GM23338 (cell line): ENCODE results near the gene SLC25A22. TPM values are rescaled to one million over a fixed set of nuclear protein-coding genes. Genes with fewer than 3 reads are reported as not detected.

ENCODE experiments used
- ATAC-seq: fragments of 200-7000 bp; cut with Tn5 transposase; 3 replicates; pipeline ENCODE4 v1.9.1; 2020
- DNase-seq: peaks from one replicate; pipeline ENCODE4 v3.0.0-alpha.2; 2015; ENCODE audit warnings: low spot score
- H2AFZ ChIP-seq: fragments of 200-600 bp; sonication (generic); 2 replicates; pipeline ENCODE4 v1.8.0; 2016; ENCODE audit warnings: antibody characterized with exemption, mild to moderate bottlenecking, moderate library complexity
- H3F3A ChIP-seq: fragments of 200-600 bp; sonication (generic); replicated peaks from 2 replicates; pipeline ENCODE4 v1.8.0; 2017; ENCODE audit warnings: antibody characterized with exemption, mixed run types, low read depth
- H3K27ac ChIP-seq: fragments of 200-600 bp; sonication (generic); 2 replicates; pipeline ENCODE4 v1.6.1; 2016; ENCODE audit warnings: low read depth
- H3K27me3 ChIP-seq: fragments of 200-600 bp; sonication (generic); 2 replicates; pipeline ENCODE4 v1.8.0; 2016; ENCODE audit warnings: mild to moderate bottlenecking, mixed run types, moderate library complexity; ENCODE audit not compliant: insufficient read depth
- H3K36me3 ChIP-seq: fragments of 200-600 bp; sonication (generic); 2 replicates; pipeline ENCODE4 v1.8.0; 2016; ENCODE audit warnings: mild to moderate bottlenecking; ENCODE audit not compliant: insufficient read depth
- H3K4me1 ChIP-seq: fragments of 200-600 bp; sonication (generic); 2 replicates; pipeline ENCODE4 v1.8.0; 2016; ENCODE audit warnings: mild to moderate bottlenecking, moderate library complexity; ENCODE audit not compliant: insufficient read depth
- H3K4me2 ChIP-seq: fragments of 200-600 bp; sonication (generic); 2 replicates; pipeline ENCODE4 v1.7.1; 2017; ENCODE audit warnings: mixed run types
- H3K4me3 ChIP-seq: fragments of 200-600 bp; sonication (generic); 2 replicates; pipeline ENCODE4 v1.6.1; 2016; ENCODE audit warnings: mixed run types
- H3K79me2 ChIP-seq: fragments of 200-600 bp; sonication (generic); replicated peaks from 2 replicates; pipeline ENCODE4 v1.8.0; 2017; ENCODE audit warnings: mild to moderate bottlenecking; ENCODE audit not compliant: insufficient read depth
- H3K9me2 ChIP-seq: fragments of 200-600 bp; sonication (generic); 2 replicates; pipeline ENCODE4 v1.8.0; 2017; ENCODE audit not compliant: insufficient read depth
- H4K20me1 ChIP-seq: fragments of 200-600 bp; sonication (generic); replicated peaks from 2 replicates; pipeline ENCODE4 v1.8.0; 2017; ENCODE audit warnings: mild to moderate bottlenecking; ENCODE audit not compliant: insufficient read depth
- H3K27ac Mint-ChIP-seq: 2 replicates; pipeline ENCODE4 v1.8.0; 2020; ENCODE audit warnings: inconsistent platforms, mild to moderate bottlenecking, moderate library complexity, mixed read lengths
- H3K27me3 Mint-ChIP-seq: 3 replicates; pipeline ENCODE4 v1.8.0; 2022; ENCODE audit warnings: low read depth, mild to moderate bottlenecking, moderate library complexity, mixed read lengths, inconsistent platforms; ENCODE audit not compliant: insufficient read depth, poor library complexity
- H3K36me3 Mint-ChIP-seq: 3 replicates; pipeline ENCODE4 v1.8.0; 2021; ENCODE audit warnings: low read depth, mild to moderate bottlenecking, inconsistent platforms, moderate library complexity, mixed read lengths
- H3K4me1 Mint-ChIP-seq: 3 replicates; pipeline ENCODE4 v1.8.0; 2020; ENCODE audit warnings: mild to moderate bottlenecking, inconsistent platforms, mixed read lengths
- H3K4me3 Mint-ChIP-seq: 3 replicates; pipeline ENCODE4 v1.8.0; 2021; ENCODE audit warnings: moderate library complexity, mild to moderate bottlenecking, inconsistent platforms, mixed read lengths
- H3K9me3 Mint-ChIP-seq: 3 replicates; pipeline ENCODE4 v1.8.0; 2020; ENCODE audit warnings: moderate library complexity, mild to moderate bottlenecking, inconsistent platforms, mixed read lengths
- CREB1 ChIP-seq: fragments of 250-450 bp; sonication (Bioruptor Pico); IDR thresholded peaks from 2 replicates; pipeline ENCODE4 v1.5.0; 2020; ENCODE audit warnings: low read depth, mild to moderate bottlenecking, moderate library complexity
- EZH2 ChIP-seq: fragments of 200-600 bp; sonication (generic); IDR thresholded peaks from one replicate; pipeline ENCODE4 v1.8.0; 2017; ENCODE audit warnings: antibody characterized with exemption, mild to moderate bottlenecking, low read depth; ENCODE audit not compliant: unreplicated experiment
- EZH2phosphoT487 ChIP-seq: fragments of 200-600 bp; sonication (generic); IDR thresholded peaks from one replicate; pipeline ENCODE4 v1.8.1; 2018; ENCODE audit warnings: antibody characterized with exemption; ENCODE audit not compliant: unreplicated experiment
- JUNB ChIP-seq: IDR thresholded peaks from one replicate; pipeline ENCODE4 v1.6.1; 2016; ENCODE audit warnings: antibody characterized with exemption; ENCODE audit not compliant: unreplicated experiment
- NANOG ChIP-seq: IDR thresholded peaks from 2 replicates; pipeline ENCODE4 v1.6.1; 2016; ENCODE audit warnings: antibody characterized with exemption, borderline replicate concordance
- STAT1 ChIP-seq: IDR thresholded peaks from one replicate; pipeline ENCODE4 v1.6.1; 2016; ENCODE audit warnings: antibody characterized with exemption; ENCODE audit not compliant: unreplicated experiment
- ZNF114 ChIP-seq: fragments of 250-450 bp; sonication (Bioruptor Pico); IDR thresholded peaks from 2 replicates; pipeline ENCODE4 v1.5.0; 2020; ENCODE audit warnings: mild to moderate bottlenecking, moderate library complexity
- ZNF331 ChIP-seq: fragments of 250-450 bp; sonication (Bioruptor Pico); IDR thresholded peaks from 2 replicates; pipeline ENCODE4 v1.5.0; 2020; ENCODE audit warnings: low read depth, mild to moderate bottlenecking, moderate library complexity
- polyA plus RNA-seq: library from polyadenylated mRNA; unstranded; fragments of >200 nt; fragmentation: Nextera tagmentation; extraction: Ambion mirVana; gene quantifications from 2 replicates; pipeline ENCODE4 v1.2.1, GENCODE V29; 2016
- total RNA-seq: library from RNA; depleted of rRNA; stranded (reverse); fragments of >200 nt; shearing (Covaris generic); gene quantifications from 2 replicates; pipeline ENCODE4 v1.2.3, GENCODE V29; 2014
- TF ChIP-seq, protein P1 (sequence below): IDR thresholded peaks from 2 replicates; pipeline ENCODE4 v1.6.1; 2016; ENCODE audit warnings: antibody characterized with exemption
- TF ChIP-seq, protein P2 (sequence below), 2 experiments: fragments of 200-600 bp in 1 of 2; sonication (generic) in 1 of 2; conservative IDR thresholded peaks; 2 replicates each; pipeline versions ENCODE4 v1.5.1 to v1.6.1; 2016 to 2017; ENCODE audit warnings: antibody characterized with exemption in 2 of 2, low read depth in 2 of 2, mild to moderate bottlenecking in 2 of 2, moderate library complexity in 1 of 2
- TF ChIP-seq, protein P3 (sequence below): fragments of 250-450 bp; sonication (Bioruptor Pico); IDR thresholded peaks from 2 replicates; pipeline ENCODE4 v1.5.0; 2020; ENCODE audit warnings: mild to moderate bottlenecking, moderate library complexity

The SLC25A22 gene
- total and polyA plus RNA-seq, 2 experiments from 2014 or later = 21.0 to 46.4 TPM

DNA sequence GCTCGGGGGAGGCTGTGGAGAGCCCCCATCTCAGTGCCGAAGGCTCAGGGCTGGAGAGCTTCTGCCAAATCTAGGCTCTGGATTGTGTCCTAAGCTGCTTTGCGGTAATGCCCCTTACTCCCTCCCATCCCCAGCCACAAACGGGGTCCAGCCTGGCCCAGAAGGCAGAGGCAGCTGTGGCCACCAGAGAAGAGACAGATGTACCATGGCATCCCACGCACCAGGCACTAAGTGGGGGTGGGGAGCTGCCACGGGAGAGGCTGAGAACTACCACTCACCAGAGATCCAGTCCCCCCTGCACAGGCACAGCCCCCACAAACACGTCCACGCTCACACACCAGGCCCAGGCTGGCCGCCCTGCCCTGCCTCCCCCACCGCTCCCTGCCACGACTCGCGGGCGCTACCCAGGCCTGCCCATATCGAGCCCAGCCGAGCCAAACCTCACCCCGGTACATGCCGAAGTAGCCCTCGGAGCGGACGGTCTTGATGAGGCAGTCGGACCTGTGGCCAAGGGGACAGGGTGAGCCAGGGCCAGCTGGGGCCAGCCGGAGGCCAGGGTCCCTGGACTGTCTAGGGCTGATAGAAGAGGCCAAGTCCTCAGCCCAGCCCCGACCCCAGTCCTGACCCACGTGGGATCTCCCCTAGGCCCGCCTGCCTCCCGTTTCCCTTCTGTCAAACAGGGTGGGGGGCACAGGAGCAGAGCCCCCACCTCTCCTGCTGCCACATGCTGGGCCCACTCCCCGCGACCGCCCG is 3.9 kb downstream of the SLC25A22 start:
- H3K36me3 ChIP-seq = no peaks in the 10 kb centered on the region
- peaks cover 26% of the 10 kb centered on the region for H3K4me1 Mint-ChIP-seq
- H3K36me3 Mint-ChIP-seq = peaks cover 6% of the 10 kb centered on the region; the same call in 1 of the 3 replicates
- H3K4me3 Mint-ChIP-seq = no peak overlapping the region
- H3K4me1 ChIP-seq = peaks cover 22% of the 10 kb centered on the region; the same call in 1 of the 2 replicates
- H3K9me3 Mint-ChIP-seq = no peaks in the 10 kb centered on the region
- no peaks in the 10 kb centered on the region for H3K9me2 ChIP-seq
- H3K4me3 ChIP-seq = no peak overlapping the region
- peaks cover 3% of the 10 kb centered on the region; the same call in 1 of the 2 replicates for H4K20me1 ChIP-seq
- DNase-seq (no peak), ATAC-seq (no peak)
- H3K4me2 ChIP-seq = no peak overlapping the region
- H3K27ac ChIP-seq = peak overlapping the region; percentile 50; the same call in 1 of the 2 replicates
- H3F3A ChIP-seq = peaks cover 24% of the 10 kb centered on the region
- H3K27ac Mint-ChIP-seq = no peak overlapping the region
- TF ChIP-seq EZH2phosphoT487 (no peak), ZNF114 (CRISPR knock-in tag) (no peak)
- H3K79me2 ChIP-seq = no peaks in the 10 kb centered on the region; the same call in 1 of the 2 replicates
- peaks cover 12% of the 10 kb centered on the region for H3K27me3 Mint-ChIP-seq
- H2AFZ ChIP-seq = no peak overlapping the region
- no peaks in the 10 kb centered on the region for H3K27me3 ChIP-seq

DNA sequence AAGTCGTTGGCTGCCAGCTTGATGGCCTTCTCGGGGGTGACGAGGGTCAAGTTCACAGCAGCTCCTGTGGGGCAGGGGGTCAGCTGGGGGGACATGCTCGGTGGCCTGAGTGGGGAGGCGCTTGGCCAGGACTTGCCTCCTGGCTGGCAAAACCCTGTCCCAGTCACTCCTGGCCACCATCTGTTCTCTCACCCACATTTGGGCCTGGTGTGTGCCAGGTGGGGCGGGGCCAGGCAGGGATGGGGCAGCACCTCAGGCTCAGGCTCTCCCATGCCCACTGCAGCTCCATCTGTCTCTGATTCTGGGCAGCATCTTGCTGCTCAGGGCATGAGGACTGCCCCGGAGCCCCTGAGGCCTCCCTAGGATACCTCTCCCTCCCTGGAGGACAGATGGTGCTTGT is 4.5 kb downstream of the SLC25A22 start:
- Histone ChIP-seq H3K79me2 (no peaks in the 10 kb centered on the region; the same call in 1 of the 2 replicates), H4K20me1 (peaks cover 3% of the 10 kb centered on the region; the same call in 1 of the 2 replicates), H3K4me1 (peaks cover 23% of the 10 kb centered on the region; the same call in 1 of the 2 replicates), H3K27ac (no peak overlapping the region), H3K4me2 (no peak overlapping the region), H3K4me3 (no peak overlapping the region), H2AFZ (no peak overlapping the region), H3K9me2 (no peaks in the 10 kb centered on the region), H3K36me3 (no peaks in the 10 kb centered on the region), H3F3A (peaks cover 19% of the 10 kb centered on the region), H3K27me3 (no peaks in the 10 kb centered on the region)
- Mint-ChIP-seq H3K4me3 (no peak overlapping the region), H3K9me3 (no peaks in the 10 kb centered on the region), H3K4me1 (peaks cover 29% of the 10 kb centered on the region), H3K27ac (no peak overlapping the region), H3K36me3 (peaks cover 6% of the 10 kb centered on the region; the same call in 1 of the 3 replicates), H3K27me3 (peaks cover 15% of the 10 kb centered on the region)
- ATAC-seq (no peak), DNase-seq (no peak)
- TF ChIP-seq, protein P1, sequence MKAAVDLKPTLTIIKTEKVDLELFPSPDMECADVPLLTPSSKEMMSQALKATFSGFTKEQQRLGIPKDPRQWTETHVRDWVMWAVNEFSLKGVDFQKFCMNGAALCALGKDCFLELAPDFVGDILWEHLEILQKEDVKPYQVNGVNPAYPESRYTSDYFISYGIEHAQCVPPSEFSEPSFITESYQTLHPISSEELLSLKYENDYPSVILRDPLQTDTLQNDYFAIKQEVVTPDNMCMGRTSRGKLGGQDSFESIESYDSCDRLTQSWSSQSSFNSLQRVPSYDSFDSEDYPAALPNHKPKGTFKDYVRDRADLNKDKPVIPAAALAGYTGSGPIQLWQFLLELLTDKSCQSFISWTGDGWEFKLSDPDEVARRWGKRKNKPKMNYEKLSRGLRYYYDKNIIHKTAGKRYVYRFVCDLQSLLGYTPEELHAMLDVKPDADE = no peak
- TF ChIP-seq, protein P2, sequence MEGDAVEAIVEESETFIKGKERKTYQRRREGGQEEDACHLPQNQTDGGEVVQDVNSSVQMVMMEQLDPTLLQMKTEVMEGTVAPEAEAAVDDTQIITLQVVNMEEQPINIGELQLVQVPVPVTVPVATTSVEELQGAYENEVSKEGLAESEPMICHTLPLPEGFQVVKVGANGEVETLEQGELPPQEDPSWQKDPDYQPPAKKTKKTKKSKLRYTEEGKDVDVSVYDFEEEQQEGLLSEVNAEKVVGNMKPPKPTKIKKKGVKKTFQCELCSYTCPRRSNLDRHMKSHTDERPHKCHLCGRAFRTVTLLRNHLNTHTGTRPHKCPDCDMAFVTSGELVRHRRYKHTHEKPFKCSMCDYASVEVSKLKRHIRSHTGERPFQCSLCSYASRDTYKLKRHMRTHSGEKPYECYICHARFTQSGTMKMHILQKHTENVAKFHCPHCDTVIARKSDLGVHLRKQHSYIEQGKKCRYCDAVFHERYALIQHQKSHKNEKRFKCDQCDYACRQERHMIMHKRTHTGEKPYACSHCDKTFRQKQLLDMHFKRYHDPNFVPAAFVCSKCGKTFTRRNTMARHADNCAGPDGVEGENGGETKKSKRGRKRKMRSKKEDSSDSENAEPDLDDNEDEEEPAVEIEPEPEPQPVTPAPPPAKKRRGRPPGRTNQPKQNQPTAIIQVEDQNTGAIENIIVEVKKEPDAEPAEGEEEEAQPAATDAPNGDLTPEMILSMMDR (conservative IDR thresholded peaks at IDR 0.05; ENCODE audit: low read depth in 2 of 2) = no peak
- TF ChIP-seq EZH2phosphoT487 = no peak
- TF ChIP-seq CREB1 (CRISPR knock-in tag) = no peak
- no peak for TF ChIP-seq JUNB
- TF ChIP-seq, protein P3, sequence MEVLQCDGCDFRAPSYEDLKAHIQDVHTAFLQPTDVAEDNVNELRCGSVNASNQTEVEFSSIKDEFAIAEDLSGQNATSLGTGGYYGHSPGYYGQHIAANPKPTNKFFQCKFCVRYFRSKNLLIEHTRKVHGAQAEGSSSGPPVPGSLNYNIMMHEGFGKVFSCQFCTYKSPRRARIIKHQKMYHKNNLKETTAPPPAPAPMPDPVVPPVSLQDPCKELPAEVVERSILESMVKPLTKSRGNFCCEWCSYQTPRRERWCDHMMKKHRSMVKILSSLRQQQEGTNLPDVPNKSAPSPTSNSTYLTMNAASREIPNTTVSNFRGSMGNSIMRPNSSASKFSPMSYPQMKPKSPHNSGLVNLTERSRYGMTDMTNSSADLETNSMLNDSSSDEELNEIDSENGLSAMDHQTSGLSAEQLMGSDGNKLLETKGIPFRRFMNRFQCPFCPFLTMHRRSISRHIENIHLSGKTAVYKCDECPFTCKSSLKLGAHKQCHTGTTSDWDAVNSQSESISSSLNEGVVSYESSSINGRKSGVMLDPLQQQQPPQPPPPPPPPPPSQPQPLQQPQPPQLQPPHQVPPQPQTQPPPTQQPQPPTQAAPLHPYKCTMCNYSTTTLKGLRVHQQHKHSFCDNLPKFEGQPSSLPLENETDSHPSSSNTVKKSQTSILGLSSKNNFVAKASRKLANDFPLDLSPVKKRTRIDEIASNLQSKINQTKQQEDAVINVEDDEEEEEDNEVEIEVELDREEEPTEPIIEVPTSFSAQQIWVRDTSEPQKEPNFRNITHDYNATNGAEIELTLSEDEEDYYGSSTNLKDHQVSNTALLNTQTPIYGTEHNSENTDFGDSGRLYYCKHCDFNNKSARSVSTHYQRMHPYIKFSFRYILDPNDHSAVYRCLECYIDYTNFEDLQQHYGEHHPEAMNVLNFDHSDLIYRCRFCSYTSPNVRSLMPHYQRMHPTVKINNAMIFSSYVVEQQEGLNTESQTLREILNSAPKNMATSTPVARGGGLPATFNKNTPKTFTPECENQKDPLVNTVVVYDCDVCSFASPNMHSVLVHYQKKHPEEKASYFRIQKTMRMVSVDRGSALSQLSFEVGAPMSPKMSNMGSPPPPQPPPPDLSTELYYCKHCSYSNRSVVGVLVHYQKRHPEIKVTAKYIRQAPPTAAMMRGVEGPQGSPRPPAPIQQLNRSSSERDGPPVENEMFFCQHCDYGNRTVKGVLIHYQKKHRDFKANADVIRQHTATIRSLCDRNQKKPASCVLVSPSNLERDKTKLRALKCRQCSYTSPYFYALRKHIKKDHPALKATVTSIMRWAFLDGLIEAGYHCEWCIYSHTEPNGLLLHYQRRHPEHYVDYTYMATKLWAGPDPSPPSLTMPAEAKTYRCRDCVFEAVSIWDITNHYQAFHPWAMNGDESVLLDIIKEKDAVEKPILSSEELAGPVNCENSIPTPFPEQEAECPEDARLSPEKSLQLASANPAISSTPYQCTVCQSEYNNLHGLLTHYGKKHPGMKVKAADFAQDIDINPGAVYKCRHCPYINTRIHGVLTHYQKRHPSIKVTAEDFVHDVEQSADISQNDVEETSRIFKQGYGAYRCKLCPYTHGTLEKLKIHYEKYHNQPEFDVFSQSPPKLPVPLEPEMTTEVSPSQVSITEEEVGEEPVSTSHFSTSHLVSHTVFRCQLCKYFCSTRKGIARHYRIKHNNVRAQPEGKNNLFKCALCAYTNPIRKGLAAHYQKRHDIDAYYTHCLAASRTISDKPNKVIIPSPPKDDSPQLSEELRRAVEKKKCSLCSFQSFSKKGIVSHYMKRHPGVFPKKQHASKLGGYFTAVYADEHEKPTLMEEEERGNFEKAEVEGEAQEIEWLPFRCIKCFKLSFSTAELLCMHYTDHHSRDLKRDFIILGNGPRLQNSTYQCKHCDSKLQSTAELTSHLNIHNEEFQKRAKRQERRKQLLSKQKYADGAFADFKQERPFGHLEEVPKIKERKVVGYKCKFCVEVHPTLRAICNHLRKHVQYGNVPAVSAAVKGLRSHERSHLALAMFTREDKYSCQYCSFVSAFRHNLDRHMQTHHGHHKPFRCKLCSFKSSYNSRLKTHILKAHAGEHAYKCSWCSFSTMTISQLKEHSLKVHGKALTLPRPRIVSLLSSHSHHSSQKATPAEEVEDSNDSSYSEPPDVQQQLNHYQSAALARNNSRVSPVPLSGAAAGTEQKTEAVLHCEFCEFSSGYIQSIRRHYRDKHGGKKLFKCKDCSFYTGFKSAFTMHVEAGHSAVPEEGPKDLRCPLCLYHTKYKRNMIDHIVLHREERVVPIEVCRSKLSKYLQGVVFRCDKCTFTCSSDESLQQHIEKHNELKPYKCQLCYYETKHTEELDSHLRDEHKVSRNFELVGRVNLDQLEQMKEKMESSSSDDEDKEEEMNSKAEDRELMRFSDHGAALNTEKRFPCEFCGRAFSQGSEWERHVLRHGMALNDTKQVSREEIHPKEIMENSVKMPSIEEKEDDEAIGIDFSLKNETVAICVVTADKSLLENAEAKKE (CRISPR knock-in tag) = no peak
- TF ChIP-seq NANOG = no peak
- no peak for TF ChIP-seq ZNF331 (CRISPR knock-in tag)
- TF ChIP-seq STAT1 = no peak
- TF ChIP-seq EZH2 = no peak
- no peak for TF ChIP-seq ZNF114 (CRISPR knock-in tag)
